Measurements from ENCODE around the gene RNF11. TPM values are rescaled to one million over a fixed set of nuclear protein-coding genes. Genes with fewer than 3 reads are reported as not detected.

RNF11 gene
- total RNA-seq, 2 donors from 2014 or later, result 44.0 to 56.7 TPM

Other genes starting within 250 kb of the RNF11 start
- not detected for gene C1orf185, start 134.0 kb upstream of the RNF11 start, total RNA-seq
- under 1 TPM in 1 of 2 donors, not detected in 1; 0.78 TPM for gene TTC39A, start 94.3 kb downstream of the RNF11 start, total RNA-seq

Data from natural killer cell treated with Interleukin-12 subunit alpha and Interleukin-12 subunit beta and Interleukin-15 and Interleukin-18, amount 100 ng/mL, for 72 hours (primary cell).